Endothelial cell of umbilical vein (primary cell): ENCODE results near the gene COL21A1. TPM values are rescaled to one million over a fixed set of nuclear protein-coding genes. Genes with fewer than 3 reads are reported as not detected.
A peak's percentile ranks its signal among the peaks of the same experiment; 100 is the strongest.

Source experiments
- BruUV-seq: library from RNA; stranded (reverse); fragments of 400-500 nt; replicated peaks from 2 replicates; lab custom pipeline; 2021; lab: Mats Ljungman, UMichigan
- CTCF ChIA-PET: fragments of 300-600, 350-600 bp; sonication (Branson Sonifier 250); formaldehyde crosslinking; loops from one replicate; lab custom pipeline; 2021; ENCODE audit warnings: antibody characterized with exemption, inconsistent platforms; lab: Charles Lee
- POLR2A ChIA-PET: fragments of 300-600, 350-600 bp; sonication (Branson Sonifier 250); formaldehyde crosslinking; loops from one replicate; lab custom pipeline; 2021; ENCODE audit warnings: antibody characterized with exemption, inconsistent platforms; lab: Charles Lee
- DNase-seq: peaks from one replicate; pipeline ENCODE4 v3.0.0-alpha.2; 2011; ENCODE audit warnings: low read depth, low spot score
- FAIRE-seq: peaks from 2 replicates; lab custom pipeline; 2011; peaks lifted over from hg19 to GRCh38; lab: Jason Lieb, UNC
- H2AFZ ChIP-seq: 2 replicates; pipeline ENCODE4 v1.6.0; 2012; ENCODE audit warnings: low read depth, low read length, control low read depth, inconsistent platforms
- H3K27ac ChIP-seq: 2 replicates; pipeline ENCODE4 v1.5.1; 2011; ENCODE audit warnings: low read depth, mild to moderate bottlenecking, control low read depth, low read length, moderate library complexity; ENCODE audit not compliant: insufficient read depth
- H3K27me3 ChIP-seq, 2 experiments: 2 replicates each; pipeline versions ENCODE4 v1.6.0 to v1.6.1; 2011; ENCODE audit warnings: low read length in 2 of 2, mixed read lengths in 1 of 2; ENCODE audit not compliant: control insufficient read depth in 2 of 2, insufficient read depth in 2 of 2
- H3K36me3 ChIP-seq, 2 experiments: 2 replicates in 1 of 2; 3 replicates in 1 of 2; pipeline ENCODE4 v1.5.1; 2011; ENCODE audit warnings: low read length in 2 of 2, mild to moderate bottlenecking in 1 of 2, moderate library complexity in 1 of 2; ENCODE audit not compliant: control insufficient read depth in 2 of 2, insufficient read depth in 2 of 2; ENCODE audit errors: extremely low read depth in 1 of 2
- H3K4me1 ChIP-seq: 3 replicates; pipeline ENCODE4 v1.5.1; 2011; ENCODE audit warnings: mild to moderate bottlenecking, low read length; ENCODE audit not compliant: control insufficient read depth, insufficient read depth; ENCODE audit errors: extremely low read depth
- H3K4me2 ChIP-seq: 2 replicates; pipeline ENCODE4 v1.6.1; 2011; ENCODE audit warnings: low read length, control low read depth, mixed read lengths; ENCODE audit not compliant: insufficient read depth
- H3K4me3 ChIP-seq, 3 experiments: fragments of 200-600 bp in 1 of 3; sonication (generic), shearing (Covaris generic) in 1 of 3; replicated peaks in 1 of 3; 2 replicates each; pipeline ENCODE4 v1.5.1; 2011 to 2016; ENCODE audit warnings: control low read depth in 3 of 3, low read length in 3 of 3, mild to moderate bottlenecking in 2 of 3, inconsistent platforms in 1 of 3, low read depth in 1 of 3, moderate library complexity in 1 of 3; ENCODE audit not compliant: insufficient read depth in 1 of 3
- H3K79me2 ChIP-seq: 2 replicates; pipeline ENCODE4 v1.6.0; 2012; ENCODE audit warnings: low read length, inconsistent platforms; ENCODE audit not compliant: control insufficient read depth, insufficient read depth
- H3K9ac ChIP-seq: replicated peaks from 2 replicates; pipeline ENCODE3; 2011; ENCODE audit warnings: low read length, control low read depth; ENCODE audit not compliant: insufficient read depth; ENCODE audit errors: extremely low read depth
- H3K9me1 ChIP-seq: replicated peaks from 3 replicates; pipeline ENCODE4 v1.6.0; 2011; ENCODE audit warnings: mild to moderate bottlenecking, low read length; ENCODE audit not compliant: control insufficient read depth, insufficient read depth; ENCODE audit errors: extremely low read depth
- H3K9me3 ChIP-seq: replicated peaks from 2 replicates; pipeline ENCODE4 v1.5.1; 2012; ENCODE audit warnings: low read length, inconsistent platforms; ENCODE audit not compliant: control insufficient read depth, insufficient read depth
- H4K20me1 ChIP-seq: replicated peaks from 2 replicates; pipeline ENCODE3; 2011; ENCODE audit warnings: mild to moderate bottlenecking, low read length; ENCODE audit not compliant: control insufficient read depth, insufficient read depth; ENCODE audit errors: extremely low read depth
- CTCF ChIP-seq, 2 donors: IDR thresholded peaks; 1 replicate in 1 of 2; 2 replicates in 1 of 2; pipeline ENCODE4 v1.5.1; 2011; ENCODE audit warnings: low read length in 2 of 2, mild to moderate bottlenecking in 2 of 2, moderate library complexity in 2 of 2, control low read depth in 1 of 2, inconsistent platforms in 1 of 2, low read depth in 1 of 2; ENCODE audit not compliant: insufficient read depth in 1 of 2; ENCODE audit errors: extremely low read depth in 1 of 2
- EZH2 ChIP-seq: IDR thresholded peaks from 2 replicates; pipeline ENCODE4 v1.6.1; 2012; ENCODE audit warnings: borderline replicate concordance, low read depth, mild to moderate bottlenecking, moderate library complexity, low read length, inconsistent platforms; ENCODE audit not compliant: severe bottlenecking
- FOS ChIP-seq: IDR thresholded peaks from 2 replicates; pipeline ENCODE4 v1.6.1; 2011; ENCODE audit warnings: mild to moderate bottlenecking, low read length, moderate library complexity, borderline replicate concordance; ENCODE audit not compliant: insufficient read depth
- GATA2 ChIP-seq: IDR thresholded peaks from 2 replicates; pipeline ENCODE4 v1.7.0; 2011; ENCODE audit warnings: low read depth, mild to moderate bottlenecking, moderate library complexity, mixed read lengths, low read length; ENCODE audit not compliant: insufficient read length, insufficient read depth
- JUN ChIP-seq: IDR thresholded peaks from 2 replicates; pipeline ENCODE4 v1.6.1; 2011; ENCODE audit warnings: borderline replicate concordance, low read depth; ENCODE audit not compliant: insufficient read length, insufficient read depth
- MYC ChIP-seq: IDR thresholded peaks from one replicate; pipeline ENCODE4 v1.6.1; 2011; ENCODE audit warnings: mild to moderate bottlenecking, low read depth, low read length
- POLR2A ChIP-seq: IDR thresholded peaks from 2 replicates; pipeline ENCODE4 v1.6.1; 2012; ENCODE audit warnings: low read depth, mild to moderate bottlenecking, control low read depth, low read length
- POLR2AphosphoS5 ChIP-seq: IDR thresholded peaks from 2 replicates; pipeline ENCODE4 v1.6.1; 2012; ENCODE audit warnings: low read depth, mild to moderate bottlenecking, control low read depth, low read length, moderate library complexity; ENCODE audit not compliant: insufficient read depth
- dilution Hi-C: fragments of 300-500 bp; cut with MboI; formaldehyde crosslinking; loops from one replicate; pipeline ENCODE4 v1.15.0; 2019; ENCODE audit warnings: low sequenced_read_pairs; ENCODE audit not compliant: extremely low pct_ligation_motif_present
- intact Hi-C: fragments of 100-400 bp; cut with micrococcal nuclease; formaldehyde crosslinking; loops from one replicate; pipeline ENCODE4 v1.10.0; 2022
- polyA plus RNA-seq, 4 experiments: library from polyadenylated mRNA; depleted of rRNA in 3 of 4; stranded (reverse) in 3 of 4; unstranded in 1 of 4; fragments of >200 nt; gene quantifications; 2 replicates each; pipeline versions ENCODE4 v1.2.1 to v1.2.3, GENCODE V29; 2011 to 2012; ENCODE audit warnings: missing spikeins in 1 of 4
- total RNA-seq: library from RNA; stranded (reverse); gene quantifications from 2 replicates; pipeline ENCODE4 v1.2.3, GENCODE V29; 2021
- TF ChIP-seq, protein P1 (sequence below): IDR thresholded peaks from 2 replicates; pipeline ENCODE4 v1.6.1; 2011; ENCODE audit not compliant: insufficient read depth, insufficient read length

The COL21A1 gene
- total and polyA plus RNA-seq, 2 donors (not counting 3 experiments of a cell fraction or from before 2014, with no cell fraction given), result 0.22 to 1.4 TPM

DNA sequence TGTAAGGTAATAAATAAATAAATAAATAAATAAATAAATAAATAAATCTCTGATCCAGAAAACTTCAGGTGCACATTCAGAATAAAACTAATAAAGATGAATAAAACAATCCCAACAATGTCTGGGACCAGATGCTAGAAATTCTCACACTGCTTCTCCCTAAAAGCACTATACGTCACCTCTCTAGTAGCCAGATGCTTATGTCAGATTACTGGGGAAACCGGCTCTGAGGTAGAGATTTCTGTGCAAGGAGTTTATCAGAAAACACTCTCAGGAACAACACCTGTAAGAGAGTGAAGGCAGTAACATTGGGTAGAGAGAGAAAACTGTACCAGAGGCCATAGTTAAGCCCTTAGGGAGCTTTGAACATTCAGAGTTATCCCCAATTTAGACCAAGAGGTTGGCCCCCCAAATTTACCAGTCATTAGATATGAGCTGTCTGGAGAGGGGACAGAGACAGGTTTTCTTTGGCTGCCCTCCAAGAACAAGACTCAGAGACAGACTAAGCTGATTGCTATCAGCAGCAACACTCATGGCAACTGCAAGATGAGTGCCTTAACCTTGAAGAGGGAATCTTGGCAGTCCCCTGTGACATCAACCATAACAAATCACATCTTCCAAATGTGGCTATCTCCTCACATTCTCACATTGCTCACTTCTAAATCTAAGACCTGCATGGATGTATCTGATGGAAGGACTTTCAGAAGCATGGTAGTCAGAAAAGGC is 220.8 kb downstream of the COL21A1 start:
- POLR2A ChIA-PET, result interaction anchor here (1.4 kb wide), 1 partner anchor 17 kb away, joined by 3 read pairs; no protein-coding TSS in a partner anchor
- Histone ChIP-seq H3K27ac (peak overlapping the region; percentile 91), H3K4me1 (peaks cover 41% of the 10 kb centered on the region), H3K79me2 (no peaks in the 10 kb centered on the region), H2AFZ (peak overlapping the region; percentile 26), H3K4me3 (no peak overlapping the region), H3K4me2 (peak overlapping the region; percentile 96), H3K9me3 (no peaks in the 10 kb centered on the region), H3K27me3 (no peaks in the 10 kb centered on the region), H4K20me1 (no peaks in the 10 kb centered on the region), H3K36me3 (no peaks in the 10 kb centered on the region), H3K9me1 (no peaks in the 10 kb centered on the region), H3K9ac (no peak overlapping the region)
- CTCF ChIA-PET, result interaction anchor here (1.0 to 2.5 kb wide), 9 partner anchors 10 to 750 kb away, joined by 3 to 20 read pairs (median 7); partner anchors contain the start of gene COL21A1
- dilution Hi-C loops (no loop called here), intact Hi-C loops (no loop called here)
- DNase-seq (peak; percentile 74), FAIRE-seq (peak; percentile 28)
- BruUV-seq, result no TSS peak
- no peak for TF ChIP-seq EZH2
- no peak for TF ChIP-seq JUN
- peak; percentile 60 for TF ChIP-seq POLR2AphosphoS5
- peak; percentile 98 for TF ChIP-seq GATA2
- peak; percentile 29 for TF ChIP-seq FOS
- no peak for TF ChIP-seq POLR2A
- TF ChIP-seq, protein P1, sequence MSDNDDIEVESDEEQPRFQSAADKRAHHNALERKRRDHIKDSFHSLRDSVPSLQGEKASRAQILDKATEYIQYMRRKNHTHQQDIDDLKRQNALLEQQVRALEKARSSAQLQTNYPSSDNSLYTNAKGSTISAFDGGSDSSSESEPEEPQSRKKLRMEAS, result no peak
- TF ChIP-seq CTCF (IDR thresholded peaks at IDR 0.05; ENCODE audit: extremely low read depth in 1 of 2, insufficient read depth in 1 of 2, low read depth in 1 of 2, low read length in 2 of 2), result no peak
- TF ChIP-seq MYC, result no peak
